OCI-LY3 (cell line): ENCODE measurements around the gene KRT27.

Experiments
- EZH2phosphoT487 ChIP-seq: fragments of 200-600 bp; shearing (Covaris generic); IDR thresholded peaks from 2 replicates; pipeline ENCODE4 v1.6.1; 2018; ENCODE audit warnings: antibody characterized with exemption, mixed run types, low read depth
- TF ChIP-seq, protein P1 (sequence below): fragments of 200-600, 300-600 bp; sonication (generic); IDR thresholded peaks from 2 replicates; pipeline ENCODE4 v1.5.1; 2014; ENCODE audit warnings: antibody characterized with exemption, low read length, low read depth

DNA sequence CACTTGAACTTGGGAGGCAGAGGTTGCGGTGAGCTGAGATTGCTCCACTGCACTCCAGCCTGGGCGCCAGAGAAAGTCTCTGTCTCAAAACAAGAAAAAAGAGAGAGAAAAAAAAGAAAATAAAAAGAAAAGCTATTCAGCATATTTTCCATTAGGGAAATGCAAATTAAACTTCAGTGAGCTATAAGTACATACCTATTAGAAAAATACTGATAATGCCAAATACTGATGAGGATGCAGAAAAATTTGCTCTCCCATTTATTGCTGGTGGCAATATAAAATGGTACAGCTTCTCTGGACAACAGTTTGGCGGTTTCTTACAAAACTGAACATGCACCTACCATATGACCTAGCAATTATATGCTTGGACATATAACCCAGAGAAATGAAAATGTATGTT is 30.3 kb upstream of the KRT27 start:
- TF ChIP-seq, protein P1, sequence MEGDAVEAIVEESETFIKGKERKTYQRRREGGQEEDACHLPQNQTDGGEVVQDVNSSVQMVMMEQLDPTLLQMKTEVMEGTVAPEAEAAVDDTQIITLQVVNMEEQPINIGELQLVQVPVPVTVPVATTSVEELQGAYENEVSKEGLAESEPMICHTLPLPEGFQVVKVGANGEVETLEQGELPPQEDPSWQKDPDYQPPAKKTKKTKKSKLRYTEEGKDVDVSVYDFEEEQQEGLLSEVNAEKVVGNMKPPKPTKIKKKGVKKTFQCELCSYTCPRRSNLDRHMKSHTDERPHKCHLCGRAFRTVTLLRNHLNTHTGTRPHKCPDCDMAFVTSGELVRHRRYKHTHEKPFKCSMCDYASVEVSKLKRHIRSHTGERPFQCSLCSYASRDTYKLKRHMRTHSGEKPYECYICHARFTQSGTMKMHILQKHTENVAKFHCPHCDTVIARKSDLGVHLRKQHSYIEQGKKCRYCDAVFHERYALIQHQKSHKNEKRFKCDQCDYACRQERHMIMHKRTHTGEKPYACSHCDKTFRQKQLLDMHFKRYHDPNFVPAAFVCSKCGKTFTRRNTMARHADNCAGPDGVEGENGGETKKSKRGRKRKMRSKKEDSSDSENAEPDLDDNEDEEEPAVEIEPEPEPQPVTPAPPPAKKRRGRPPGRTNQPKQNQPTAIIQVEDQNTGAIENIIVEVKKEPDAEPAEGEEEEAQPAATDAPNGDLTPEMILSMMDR, result no peak
- no peak for TF ChIP-seq EZH2phosphoT487
